Stomach smooth muscle (tissue), 2 donors: Measurements from ENCODE around the gene CDK6.
A peak's percentile ranks its signal among the peaks of the same experiment; 100 is the strongest.

Experiments used
- H3K27ac ChIP-seq: one replicate; pipeline ENCODE4 v1.7.0; 2013; ENCODE audit warnings: mild to moderate bottlenecking, low read length, inconsistent platforms
- H3K27me3 ChIP-seq, 2 donors: one replicate each; pipeline ENCODE4 v1.7.0; 2013; ENCODE audit warnings: low read length in 2 of 2; ENCODE audit not compliant: insufficient read depth in 2 of 2, control insufficient read depth in 1 of 2
- H3K36me3 ChIP-seq, 2 donors: one replicate each; pipeline ENCODE4 v1.7.0; 2013; ENCODE audit warnings: low read length in 2 of 2; ENCODE audit not compliant: control insufficient read depth in 2 of 2, insufficient read depth in 2 of 2
- H3K4me1 ChIP-seq: one replicate; pipeline ENCODE4 v1.7.0; 2013; ENCODE audit warnings: low read length; ENCODE audit not compliant: control insufficient read depth, insufficient read depth
- H3K4me3 ChIP-seq, 2 donors: one replicate each; pipeline ENCODE4 v1.7.0; 2013; ENCODE audit warnings: low read length in 2 of 2
- H3K9ac ChIP-seq, 2 donors: one replicate each; pipeline ENCODE4 v1.7.0; 2013; ENCODE audit warnings: low read length in 2 of 2, mild to moderate bottlenecking in 1 of 2
- H3K9me3 ChIP-seq, 2 donors: one replicate each; pipeline ENCODE4 v1.7.0; 2013; ENCODE audit warnings: low read length in 2 of 2; ENCODE audit not compliant: control insufficient read depth in 2 of 2
- donor health status: healthy.
- donor health status: Pancreatic carcinoma.

CDK6 gene

GRCh38 chr7:92708111-92709042 lies 128.0 kb downstream of the CDK6 start:
- Histone ChIP-seq H3K9me3 (no peaks in the 10 kb centered on the region), H3K27me3 (no peaks in the 10 kb centered on the region), H3K4me3 (no peak overlapping the region), H3K9ac (no peak overlapping the region), H3K27ac (no peak overlapping the region), H3K36me3 (no peaks in the 10 kb centered on the region), H3K4me1 (no peaks in the 10 kb centered on the region)

GRCh38 chr7:92707435-92707834 lies 128.9 kb downstream of the CDK6 start:
- Histone ChIP-seq H3K36me3 (no peaks in the 10 kb centered on the region), H3K9me3 (no peaks in the 10 kb centered on the region), H3K4me1 (no peaks in the 10 kb centered on the region), H3K9ac (no peak overlapping the region), H3K27ac (no peak overlapping the region), H3K27me3 (no peaks in the 10 kb centered on the region), H3K4me3 (no peak overlapping the region)

DNA sequence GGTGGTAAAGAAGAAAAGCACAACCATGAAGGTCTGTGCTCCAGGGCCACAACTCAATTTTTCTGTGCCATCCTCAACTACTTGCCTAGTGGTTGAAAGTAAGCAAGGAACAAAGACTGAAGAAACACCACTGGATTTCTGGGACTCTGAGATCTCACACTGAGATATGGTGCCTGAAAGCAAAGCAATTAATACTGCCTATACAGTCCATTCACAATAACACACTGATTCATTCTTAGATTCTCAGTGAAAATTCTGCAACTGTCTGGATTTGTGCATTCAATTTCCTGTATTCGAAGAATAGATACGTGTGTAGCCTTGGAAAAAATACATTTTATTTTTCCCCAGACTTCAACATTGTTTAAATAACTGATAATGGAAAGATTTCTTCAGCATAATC lies 129.8 kb downstream of the CDK6 start:
- Histone ChIP-seq H3K36me3 (no peaks in the 10 kb centered on the region), H3K9ac (no peak overlapping the region), H3K27ac (no peak overlapping the region), H3K4me3 (no peak overlapping the region), H3K9me3 (no peaks in the 10 kb centered on the region), H3K27me3 (no peaks in the 10 kb centered on the region), H3K4me1 (no peaks in the 10 kb centered on the region)

GRCh38 chr7:92705831-92706230 lies 130.5 kb downstream of the CDK6 start:
- Histone ChIP-seq H3K4me1 (no peaks in the 10 kb centered on the region), H3K27ac (no peak overlapping the region), H3K9me3 (no peaks in the 10 kb centered on the region), H3K36me3 (no peaks in the 10 kb centered on the region), H3K9ac (no peak overlapping the region), H3K4me3 (no peak overlapping the region), H3K27me3 (no peaks in the 10 kb centered on the region)

- Histone ChIP-seq H3K27me3 (no peaks in the 10 kb centered on the region), H3K27ac (no peak overlapping the region), H3K36me3 (no peaks in the 10 kb centered on the region), H3K4me3 (no peak overlapping the region), H3K4me1 (no peaks in the 10 kb centered on the region), H3K9me3 (no peaks in the 10 kb centered on the region), H3K9ac (no peak overlapping the region)
Observed at GRCh38 chr7:92704858-92705257, 131.5 kb downstream of the CDK6 start.

- Histone ChIP-seq H3K27ac (no peak overlapping the region), H3K9me3 (no peaks in the 10 kb centered on the region), H3K4me1 (peaks cover 4% of the 10 kb centered on the region), H3K36me3 (no peaks in the 10 kb centered on the region), H3K4me3 (no peak overlapping the region), H3K27me3 (no peaks in the 10 kb centered on the region), H3K9ac (no peak overlapping the region)
Observed at GRCh38 chr7:92702535-92702934, 133.8 kb downstream of the CDK6 start.

DNA sequence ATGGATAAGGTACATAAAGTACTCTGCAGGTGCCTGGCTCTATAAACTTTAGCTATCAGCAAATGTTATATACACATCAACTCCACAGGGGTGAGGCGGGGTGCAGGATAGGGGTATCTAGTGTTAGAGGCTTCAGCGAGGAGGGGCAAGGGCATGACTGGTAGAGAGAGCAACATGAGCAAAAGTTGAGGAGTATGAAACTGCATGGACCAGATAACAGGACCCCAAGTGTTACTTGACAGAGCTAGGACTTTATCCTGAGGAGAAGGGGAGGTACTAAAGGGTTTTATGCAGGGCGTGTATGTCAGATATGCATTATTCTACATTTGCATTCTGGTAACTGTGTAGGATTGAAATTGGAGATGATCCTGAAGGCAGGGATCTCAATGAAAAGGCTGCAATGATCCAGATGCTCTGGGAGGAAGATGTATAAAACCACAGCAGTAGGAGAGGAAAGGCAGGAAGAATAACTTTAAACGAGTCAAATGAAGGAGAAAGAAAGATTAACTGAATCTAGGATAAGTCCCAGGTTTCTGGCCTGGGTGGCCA lies 136.3 kb downstream of the CDK6 start:
- Histone ChIP-seq H3K36me3 (no peaks in the 10 kb centered on the region), H3K9ac (no peak overlapping the region), H3K9me3 (no peaks in the 10 kb centered on the region), H3K4me3 (no peak overlapping the region), H3K27me3 (no peaks in the 10 kb centered on the region), H3K27ac (no peak overlapping the region), H3K4me1 (peaks cover 11% of the 10 kb centered on the region)

- no peak overlapping the region for H3K4me3 ChIP-seq
Observed at GRCh38 chr7:92699560-92699959, 136.8 kb downstream of the CDK6 start.

DNA sequence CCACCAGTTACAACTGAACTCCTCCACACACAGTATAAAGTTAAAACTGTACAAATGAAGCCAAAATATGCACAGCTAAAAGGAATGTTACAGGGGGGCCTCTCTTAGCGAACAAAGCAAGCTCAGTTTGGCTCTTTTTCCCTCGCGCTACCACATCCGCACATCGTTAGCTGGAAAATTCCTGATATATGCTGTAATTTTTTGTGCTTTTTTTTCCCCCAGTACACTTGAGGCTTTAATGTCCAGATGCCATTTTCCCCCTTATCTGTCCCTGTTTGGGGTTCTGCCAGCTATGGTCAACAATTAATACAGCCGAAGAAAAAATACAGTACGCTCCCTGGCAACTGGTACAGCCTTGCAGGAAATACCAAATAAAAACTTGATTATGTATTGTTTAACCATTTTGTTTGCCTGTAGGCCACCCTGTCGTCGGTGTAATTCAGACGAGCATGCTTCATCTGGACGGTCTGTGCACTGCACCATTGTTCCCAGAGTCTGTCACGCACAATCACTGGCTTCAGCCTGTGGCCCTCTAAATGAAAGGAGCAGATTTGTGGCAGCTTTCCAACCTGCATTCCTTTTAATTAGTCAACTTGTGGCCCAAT lies 138.0 kb downstream of the CDK6 start:
- Histone ChIP-seq H3K4me1 (peaks cover 11% of the 10 kb centered on the region), H3K4me3 (peak overlapping the region; percentile 21 to 54), H3K27ac (peak overlapping the region; percentile 41), H3K9me3 (no peaks in the 10 kb centered on the region), H3K9ac (peak overlapping the region; percentile 21 to 29), H3K27me3 (no peaks in the 10 kb centered on the region), H3K36me3 (no peaks in the 10 kb centered on the region)

More at GRCh38 chr7:92699560-92699959, 136.8 kb downstream of the CDK6 start:
- H3K27me3 ChIP-seq, result no peaks in the 10 kb centered on the region
- H3K9me3 ChIP-seq, result no peaks in the 10 kb centered on the region
- peaks cover 11% of the 10 kb centered on the region for H3K4me1 ChIP-seq
- no peak overlapping the region for H3K27ac ChIP-seq
- no peaks in the 10 kb centered on the region for H3K36me3 ChIP-seq
- no peak overlapping the region for H3K9ac ChIP-seq

DNA sequence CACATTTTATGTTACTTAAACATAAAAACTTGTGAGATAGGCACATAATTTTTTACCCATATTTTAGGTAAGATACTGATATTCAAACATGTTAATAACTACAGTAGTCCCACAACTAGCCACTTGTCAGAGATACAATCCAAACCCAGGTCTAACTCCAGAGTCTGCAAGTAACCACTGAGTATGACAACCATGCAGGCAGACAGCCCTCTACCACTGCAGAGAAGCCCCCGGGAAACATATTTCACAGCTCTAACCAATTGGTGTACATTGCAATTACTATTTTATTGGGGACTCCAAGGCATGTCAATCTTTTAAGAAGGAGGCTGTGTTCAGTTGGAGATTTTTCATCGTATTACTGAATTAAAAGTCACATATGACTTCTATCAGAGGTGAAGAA lies 139.0 kb downstream of the CDK6 start:
- Histone ChIP-seq H3K27me3 (no peaks in the 10 kb centered on the region), H3K9ac (no peak overlapping the region), H3K9me3 (no peaks in the 10 kb centered on the region), H3K36me3 (no peaks in the 10 kb centered on the region), H3K4me1 (peaks cover 11% of the 10 kb centered on the region), H3K27ac (no peak overlapping the region), H3K4me3 (no peak overlapping the region)

- Histone ChIP-seq H3K9ac (no peak overlapping the region), H3K27ac (no peak overlapping the region), H3K27me3 (no peaks in the 10 kb centered on the region), H3K36me3 (no peaks in the 10 kb centered on the region), H3K4me3 (no peak overlapping the region), H3K9me3 (no peaks in the 10 kb centered on the region), H3K4me1 (peaks cover 11% of the 10 kb centered on the region)
Observed at GRCh38 chr7:92697012-92697411, 139.4 kb downstream of the CDK6 start.
